Measurements from ENCODE around the gene AUTS2. TPM values are rescaled to one million over a fixed set of nuclear protein-coding genes. Genes with fewer than 3 reads are reported as not detected.

The AUTS2 gene
- total RNA-seq, 2 donors from 2014 or later: 8.6 TPM

- no peaks in the 10 kb centered on the region for H3K36me3 ChIP-seq
- no peak overlapping the region for H3K4me3 ChIP-seq
- no peaks in the 10 kb centered on the region for H3K9me3 ChIP-seq
- TF ChIP-seq, protein P1, sequence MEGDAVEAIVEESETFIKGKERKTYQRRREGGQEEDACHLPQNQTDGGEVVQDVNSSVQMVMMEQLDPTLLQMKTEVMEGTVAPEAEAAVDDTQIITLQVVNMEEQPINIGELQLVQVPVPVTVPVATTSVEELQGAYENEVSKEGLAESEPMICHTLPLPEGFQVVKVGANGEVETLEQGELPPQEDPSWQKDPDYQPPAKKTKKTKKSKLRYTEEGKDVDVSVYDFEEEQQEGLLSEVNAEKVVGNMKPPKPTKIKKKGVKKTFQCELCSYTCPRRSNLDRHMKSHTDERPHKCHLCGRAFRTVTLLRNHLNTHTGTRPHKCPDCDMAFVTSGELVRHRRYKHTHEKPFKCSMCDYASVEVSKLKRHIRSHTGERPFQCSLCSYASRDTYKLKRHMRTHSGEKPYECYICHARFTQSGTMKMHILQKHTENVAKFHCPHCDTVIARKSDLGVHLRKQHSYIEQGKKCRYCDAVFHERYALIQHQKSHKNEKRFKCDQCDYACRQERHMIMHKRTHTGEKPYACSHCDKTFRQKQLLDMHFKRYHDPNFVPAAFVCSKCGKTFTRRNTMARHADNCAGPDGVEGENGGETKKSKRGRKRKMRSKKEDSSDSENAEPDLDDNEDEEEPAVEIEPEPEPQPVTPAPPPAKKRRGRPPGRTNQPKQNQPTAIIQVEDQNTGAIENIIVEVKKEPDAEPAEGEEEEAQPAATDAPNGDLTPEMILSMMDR (IDR thresholded peaks at IDR 0.05): no peak
- no peak overlapping the region for H3K27ac ChIP-seq
- no peaks in the 10 kb centered on the region for H3K27me3 ChIP-seq
- H3K4me1 ChIP-seq: no peaks in the 10 kb centered on the region
- no peak for DNase-seq (ENCODE audit: low spot score)
Measured at GRCh38 chr7:70588191-70588921, 990.1 kb downstream of the AUTS2 start.

GRCh38 chr7:70589010-70589409 lies 990.7 kb downstream of the AUTS2 start:
- no peak for DNase-seq (ENCODE audit: low spot score)
- no peaks in the 10 kb centered on the region for H3K9me3 ChIP-seq
- H3K27ac ChIP-seq: no peak overlapping the region
- TF ChIP-seq, protein P1 (IDR thresholded peaks at IDR 0.05): no peak
- no peaks in the 10 kb centered on the region for H3K36me3 ChIP-seq
- no peak overlapping the region for H3K4me3 ChIP-seq
- H3K27me3 ChIP-seq: no peaks in the 10 kb centered on the region
- H3K4me1 ChIP-seq: no peaks in the 10 kb centered on the region

DNA sequence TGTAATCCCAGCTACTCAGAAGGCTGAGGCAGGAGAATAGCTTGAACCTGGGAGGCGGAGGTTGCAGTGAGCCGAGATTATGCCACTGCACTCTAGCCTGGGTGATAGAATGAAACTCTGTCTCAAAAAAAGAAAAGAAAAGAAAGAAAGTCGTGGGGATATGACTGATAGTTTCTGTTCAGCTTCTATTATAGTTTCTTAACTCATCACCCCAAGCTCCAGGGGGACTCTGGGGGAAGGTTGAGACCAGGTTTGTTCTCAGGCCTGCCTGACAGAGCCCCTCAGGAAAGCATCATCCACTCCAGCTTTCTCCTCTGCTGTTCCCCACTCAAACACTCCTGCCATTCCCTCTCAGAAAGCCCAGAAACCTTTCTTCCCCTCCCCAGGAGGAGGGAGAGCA lies 991.3 kb downstream of the AUTS2 start:
- Histone ChIP-seq H3K27ac (no peak overlapping the region), H3K27me3 (no peaks in the 10 kb centered on the region), H3K9me3 (no peaks in the 10 kb centered on the region), H3K4me1 (no peaks in the 10 kb centered on the region), H3K4me3 (no peak overlapping the region), H3K36me3 (no peaks in the 10 kb centered on the region)
- TF ChIP-seq, protein P1 (IDR thresholded peaks at IDR 0.05): no peak
- no peak for DNase-seq (ENCODE audit: low spot score)

- H3K4me3 ChIP-seq: no peak overlapping the region
- TF ChIP-seq, protein P1 (IDR thresholded peaks at IDR 0.05): no peak
- no peak overlapping the region for H3K27ac ChIP-seq
- H3K27me3 ChIP-seq: no peaks in the 10 kb centered on the region
- H3K9me3 ChIP-seq: no peaks in the 10 kb centered on the region
- H3K4me1 ChIP-seq: no peaks in the 10 kb centered on the region
- no peak for DNase-seq (ENCODE audit: low spot score)
- no peaks in the 10 kb centered on the region for H3K36me3 ChIP-seq
Measured at GRCh38 chr7:70590126-70590854, 992.0 kb downstream of the AUTS2 start.

DNA sequence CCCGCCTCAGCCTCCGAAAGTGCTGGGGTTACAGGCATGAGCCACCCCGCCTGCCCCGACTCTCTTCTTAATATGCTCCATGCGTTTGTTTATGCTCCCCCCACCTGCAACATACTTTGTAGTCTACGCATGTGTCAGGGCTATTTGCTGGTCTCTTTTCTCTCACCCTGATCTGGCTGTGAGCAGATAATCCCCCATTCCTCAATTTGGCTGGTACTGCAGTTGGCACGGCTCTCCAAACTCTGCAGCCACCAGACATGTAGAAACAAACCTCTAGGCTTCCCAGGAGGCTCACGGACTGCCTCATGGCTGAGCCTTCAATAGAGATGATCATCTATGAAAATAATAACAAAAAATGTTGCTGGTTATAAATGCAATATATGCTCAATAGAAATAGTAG lies 993.4 kb downstream of the AUTS2 start:
- Histone ChIP-seq H3K27ac (no peak overlapping the region), H3K36me3 (no peaks in the 10 kb centered on the region), H3K4me3 (no peak overlapping the region), H3K4me1 (no peaks in the 10 kb centered on the region), H3K9me3 (no peaks in the 10 kb centered on the region), H3K27me3 (no peaks in the 10 kb centered on the region)
- no peak for DNase-seq (ENCODE audit: low spot score)
- TF ChIP-seq, protein P1 (IDR thresholded peaks at IDR 0.05): no peak

Measured in right atrium auricular region (tissue), 2 donors.